Suprapubic skin (tissue), 3 donors: Measurements from ENCODE around the gene UNC45A.

ENCODE experiments used
- CTCF ChIP-seq, 2 donors: fragments of 200-600 bp in 1 of 2; fragments of 450-650 bp in 1 of 2; sonication (generic) in 1 of 2; IDR thresholded peaks; one replicate each; pipeline ENCODE4 v1.5.1; 2016 to 2019; ENCODE audit warnings: antibody characterized with exemption in 2 of 2, mild to moderate bottlenecking in 1 of 2, moderate library complexity in 1 of 2
- EP300 ChIP-seq: sonication (generic); formaldehyde crosslinking; IDR thresholded peaks from one replicate; pipeline ENCODE4 v1.6.1; 2017; ENCODE audit warnings: antibody characterized with exemption
- POLR2A ChIP-seq, 2 donors: fragments of 450-650 bp; IDR thresholded peaks; one replicate each; pipeline ENCODE4 v1.6.1; 2017; ENCODE audit warnings: antibody characterized with exemption in 2 of 2, mild to moderate bottlenecking in 2 of 2, moderate library complexity in 2 of 2

- TF ChIP-seq POLR2A (IDR thresholded peaks at IDR 0.05) = no peak
- TF ChIP-seq EP300 = no peak
- no peak for TF ChIP-seq CTCF (IDR thresholded peaks at IDR 0.05)
Measured at GRCh38 chr15:90967206-90967605, 32.1 kb downstream of the UNC45A start.
